ENCODE data around the gene EMILIN1. TPM values are rescaled to one million over a fixed set of nuclear protein-coding genes. Genes with fewer than 3 reads are reported as not detected.

Gene EMILIN1
- total RNA-seq, 1 donor from 2014 or later: 0.95 TPM

DNA sequence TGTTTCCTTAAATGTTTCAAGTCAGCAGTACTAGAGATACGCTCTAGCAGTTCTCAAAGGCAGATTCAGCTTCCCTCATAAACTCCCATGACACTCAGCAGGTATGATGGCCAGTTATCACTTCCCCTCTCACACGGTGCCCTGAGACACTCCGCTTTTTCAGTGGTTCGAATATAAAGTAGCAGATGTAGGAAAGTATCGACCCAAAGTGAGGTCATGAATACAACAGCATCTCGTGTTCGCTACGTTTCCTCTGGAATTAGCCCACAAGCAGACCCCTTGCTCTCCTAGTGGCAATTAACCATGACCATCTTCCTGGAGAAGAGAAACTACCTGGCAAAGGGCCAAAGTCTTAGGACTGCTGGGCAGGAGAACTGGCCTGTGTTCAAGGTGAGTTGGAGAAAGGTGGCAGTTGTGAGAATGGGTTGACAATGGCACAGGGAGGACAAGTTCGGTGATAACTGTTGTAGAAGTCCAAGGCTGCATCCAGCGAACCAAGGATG, 36.2 kb upstream of the EMILIN1 start:
- Histone ChIP-seq H2AFZ (ENCODE audit: low read depth, low read length) (no peak overlapping the region), H3K4me2 (ENCODE audit: low read length) (peak overlapping the region; percentile 12), H3K79me2 (ENCODE audit: insufficient read depth, low read length) (no peaks in the 10 kb centered on the region), H3K27ac (ENCODE audit: low read depth, low read length) (peak overlapping the region; percentile 20), H3K36me3 (ENCODE audit: insufficient read depth, low read length) (peaks cover 27% of the 10 kb centered on the region), H3K9ac (ENCODE audit: low read length) (no peak overlapping the region), H3K4me3 (ENCODE audit: insufficient read depth, low read depth, low read length) (no peak overlapping the region), H4K20me1 (ENCODE audit: insufficient read depth, low read length) (peaks cover 61% of the 10 kb centered on the region), H3K27me3 (ENCODE audit: insufficient read depth, low read length) (no peaks in the 10 kb centered on the region), H3K9me3 (ENCODE audit: insufficient read depth, low read depth, low read length) (no peaks in the 10 kb centered on the region), H3K4me1 (ENCODE audit: insufficient read depth, low read length) (peaks cover 7% of the 10 kb centered on the region)
- Mint-ChIP-seq H3K4me1 (ENCODE audit: low read depth, unreplicated experiment) (no peaks in the 10 kb centered on the region), H3K9me3 (ENCODE audit: unreplicated experiment) (no peaks in the 10 kb centered on the region), H3K27ac (ENCODE audit: unreplicated experiment) (no peak overlapping the region), H3K4me3 (ENCODE audit: unreplicated experiment) (no peak overlapping the region), H3K27me3 (ENCODE audit: low read depth, unreplicated experiment) (no peaks in the 10 kb centered on the region), H3K36me3 (ENCODE audit: low read depth, unreplicated experiment) (peaks cover 24% of the 10 kb centered on the region)
- FAIRE-seq (no peak), DNase-seq (ENCODE audit: low read depth) (no peak)
- TF ChIP-seq, protein P1, sequence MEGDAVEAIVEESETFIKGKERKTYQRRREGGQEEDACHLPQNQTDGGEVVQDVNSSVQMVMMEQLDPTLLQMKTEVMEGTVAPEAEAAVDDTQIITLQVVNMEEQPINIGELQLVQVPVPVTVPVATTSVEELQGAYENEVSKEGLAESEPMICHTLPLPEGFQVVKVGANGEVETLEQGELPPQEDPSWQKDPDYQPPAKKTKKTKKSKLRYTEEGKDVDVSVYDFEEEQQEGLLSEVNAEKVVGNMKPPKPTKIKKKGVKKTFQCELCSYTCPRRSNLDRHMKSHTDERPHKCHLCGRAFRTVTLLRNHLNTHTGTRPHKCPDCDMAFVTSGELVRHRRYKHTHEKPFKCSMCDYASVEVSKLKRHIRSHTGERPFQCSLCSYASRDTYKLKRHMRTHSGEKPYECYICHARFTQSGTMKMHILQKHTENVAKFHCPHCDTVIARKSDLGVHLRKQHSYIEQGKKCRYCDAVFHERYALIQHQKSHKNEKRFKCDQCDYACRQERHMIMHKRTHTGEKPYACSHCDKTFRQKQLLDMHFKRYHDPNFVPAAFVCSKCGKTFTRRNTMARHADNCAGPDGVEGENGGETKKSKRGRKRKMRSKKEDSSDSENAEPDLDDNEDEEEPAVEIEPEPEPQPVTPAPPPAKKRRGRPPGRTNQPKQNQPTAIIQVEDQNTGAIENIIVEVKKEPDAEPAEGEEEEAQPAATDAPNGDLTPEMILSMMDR (IDR thresholded peaks at IDR 0.05; ENCODE audit: insufficient read depth, low read depth, low read length): no peak
- TF ChIP-seq EZH2 (IDR thresholded peaks at IDR 0.05; ENCODE audit: insufficient read depth, low read length): no peak

DNA sequence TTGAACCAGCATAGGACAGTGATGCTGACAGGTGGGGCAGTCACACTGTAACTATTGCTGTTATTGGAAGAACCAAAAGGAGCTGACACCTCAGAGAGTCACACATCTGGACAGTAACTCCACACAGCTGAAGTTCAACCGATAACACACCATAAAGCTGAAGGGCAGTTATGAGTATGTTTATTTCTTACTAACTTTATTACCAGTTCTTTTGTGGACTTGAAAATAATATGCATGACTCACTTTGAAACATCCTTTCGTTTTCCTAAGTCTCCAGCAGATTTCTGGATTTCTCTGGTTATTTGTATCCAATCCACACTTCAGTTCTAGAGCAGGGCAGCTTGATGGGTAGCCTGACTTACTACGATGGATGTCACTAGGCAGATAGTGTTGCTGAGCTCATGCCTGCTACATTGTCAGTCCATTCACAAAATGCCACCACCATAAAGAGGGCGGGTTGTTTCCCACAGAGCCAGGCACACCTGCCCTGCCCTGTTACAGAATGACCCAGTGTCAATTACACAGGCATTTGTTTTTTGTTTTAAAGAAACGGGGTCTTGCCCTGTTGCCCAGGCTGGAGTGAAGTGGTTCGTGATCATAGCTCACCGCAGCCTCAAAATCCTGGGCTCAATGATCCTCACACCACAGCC, 35.3 kb upstream of the EMILIN1 start:
- H3K27ac Mint-ChIP-seq (ENCODE audit: unreplicated experiment): peak overlapping the region; percentile 47
- no peaks in the 10 kb centered on the region for H3K27me3 Mint-ChIP-seq (ENCODE audit: low read depth, unreplicated experiment)
- H3K36me3 Mint-ChIP-seq (ENCODE audit: low read depth, unreplicated experiment): peaks cover 24% of the 10 kb centered on the region
- H3K9me3 Mint-ChIP-seq (ENCODE audit: unreplicated experiment): no peaks in the 10 kb centered on the region
- no peak for DNase-seq (ENCODE audit: low read depth)
- H3K36me3 ChIP-seq (ENCODE audit: insufficient read depth, low read length): peaks cover 18% of the 10 kb centered on the region
- no peak for TF ChIP-seq EZH2 (IDR thresholded peaks at IDR 0.05; ENCODE audit: insufficient read depth, low read length)
- TF ChIP-seq, protein P1 (IDR thresholded peaks at IDR 0.05; ENCODE audit: insufficient read depth, low read depth, low read length): no peak
- H3K27me3 ChIP-seq (ENCODE audit: insufficient read depth, low read length): no peaks in the 10 kb centered on the region
- H3K4me2 ChIP-seq (ENCODE audit: low read length): no peak overlapping the region
- H4K20me1 ChIP-seq (ENCODE audit: insufficient read depth, low read length): peaks cover 52% of the 10 kb centered on the region
- H3K9ac ChIP-seq (ENCODE audit: low read length): no peak overlapping the region
- no peak overlapping the region for H3K4me3 Mint-ChIP-seq (ENCODE audit: unreplicated experiment)
- FAIRE-seq: no peak
- H3K9me3 ChIP-seq (ENCODE audit: insufficient read depth, low read depth, low read length): no peaks in the 10 kb centered on the region
- no peak overlapping the region for H3K27ac ChIP-seq (ENCODE audit: low read depth, low read length)
- H3K79me2 ChIP-seq (ENCODE audit: insufficient read depth, low read length): no peaks in the 10 kb centered on the region
- no peaks in the 10 kb centered on the region for H3K4me1 Mint-ChIP-seq (ENCODE audit: low read depth, unreplicated experiment)
- peaks cover 7% of the 10 kb centered on the region for H3K4me1 ChIP-seq (ENCODE audit: insufficient read depth, low read length)
- no peak overlapping the region for H3K4me3 ChIP-seq (ENCODE audit: insufficient read depth, low read depth, low read length)
- H2AFZ ChIP-seq (ENCODE audit: low read depth, low read length): no peak overlapping the region

Measured in astrocyte (in vitro differentiated cells and primary cell).